Left renal pelvis (tissue), 4 donors: Measurements from ENCODE around the gene CIDEC. TPM values are rescaled to one million over a fixed set of nuclear protein-coding genes. Genes with fewer than 3 reads are reported as not detected.
A peak's percentile ranks its signal among the peaks of the same experiment; 100 is the strongest.
"Not testable (repeated sequence)": the region's sequence is repeated elsewhere in the genome, so short reads cannot be mapped to it uniquely, and the experiment has no call there.

Experiments used
- DNase-seq, 4 donors: peaks; one replicate each; pipeline ENCODE4 v3.0.0-alpha.2; 2013; ENCODE audit warnings: low read depth in 4 of 4, low spot score in 3 of 4
- polyA plus RNA-seq, 4 donors: library from polyadenylated mRNA; unstranded; fragments of 120-200 nt; gene quantifications; one replicate each; pipeline ENCODE4 v1.2.1, GENCODE V29; 2013; ENCODE audit not compliant: insufficient read length in 4 of 4

The CIDEC gene
- polyA plus RNA-seq, 4 donors: 0.37 TPM; not detected in 3

DNA sequence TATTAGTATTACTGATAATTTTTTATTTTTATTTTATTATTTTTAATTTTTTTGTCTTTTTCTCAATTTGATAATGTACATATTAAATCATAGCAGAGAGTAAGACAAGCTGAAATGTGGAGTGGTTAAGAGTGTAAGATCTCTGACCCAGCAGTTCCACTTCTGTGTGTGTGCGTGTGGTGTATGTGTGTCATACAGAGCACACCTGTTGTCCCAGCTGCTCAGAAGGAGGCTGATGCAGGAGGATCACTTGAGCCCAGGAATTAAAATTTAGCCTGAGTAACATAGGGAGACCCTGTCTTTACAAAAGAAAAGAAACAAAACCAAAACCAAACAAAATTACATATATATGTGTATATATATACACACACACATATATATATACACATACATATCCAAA lies 1.4 kb upstream of the CIDEC start:
- no peak for DNase-seq

DNA sequence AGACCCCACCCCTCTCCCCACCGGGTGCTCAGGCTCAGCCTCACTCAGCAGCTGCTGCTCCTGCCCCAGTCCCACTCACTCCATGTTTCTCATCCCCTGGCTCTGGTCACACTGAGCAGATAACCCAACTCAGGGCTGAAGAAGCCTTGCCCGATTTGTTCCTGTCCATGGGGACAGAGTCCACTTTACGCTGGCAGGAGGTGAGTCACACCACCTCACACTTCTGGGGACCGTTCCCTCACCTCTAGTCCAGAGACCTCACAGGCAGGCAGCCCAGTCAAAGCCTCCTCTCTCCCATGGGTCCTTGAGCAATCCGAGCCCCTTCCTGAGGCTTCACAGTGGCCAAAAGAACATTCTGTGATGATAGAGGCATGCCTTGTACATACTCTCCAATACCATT lies 1.4 kb downstream of the CIDEC start:
- no peak for DNase-seq

DNA sequence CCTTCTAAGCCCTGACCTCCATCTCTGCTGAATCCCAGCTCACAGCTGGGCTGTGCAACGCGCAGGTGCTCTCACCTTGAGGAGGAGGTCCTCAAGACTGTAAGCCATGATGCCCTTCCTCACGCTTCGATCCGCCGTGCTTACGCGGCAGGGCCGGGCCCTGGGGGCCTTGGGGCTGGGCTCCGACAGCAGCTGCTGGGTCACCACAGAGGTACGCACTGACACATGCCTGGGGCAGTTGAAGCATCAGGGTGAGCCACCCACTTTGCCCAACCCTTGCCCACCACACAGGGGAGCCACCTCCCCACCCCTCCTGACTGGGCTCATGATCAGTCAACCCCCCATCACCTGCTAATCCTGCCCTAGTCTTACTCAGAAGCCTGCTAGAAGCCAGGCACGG lies 3.1 kb downstream of the CIDEC start:
- DNase-seq: no peak

DNA sequence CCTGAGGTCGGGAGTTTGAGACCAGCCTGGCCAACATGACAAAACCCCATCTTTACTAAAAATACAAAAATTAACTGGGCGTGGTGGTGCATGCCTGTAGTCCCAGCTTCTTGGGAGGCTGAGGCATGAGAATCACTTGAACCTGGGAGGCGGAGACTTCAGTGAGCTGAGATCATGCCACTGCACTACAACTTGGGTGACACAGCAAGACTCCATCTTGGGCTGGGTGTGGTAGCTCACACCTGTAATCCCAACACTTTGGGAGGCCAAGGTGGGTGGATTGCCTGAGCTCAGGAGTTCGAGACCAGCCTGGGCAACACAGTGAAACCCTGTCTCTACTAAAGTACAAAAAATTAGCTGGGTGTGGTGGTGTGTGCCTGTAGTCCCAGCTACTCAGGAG lies 3.8 kb downstream of the CIDEC start:
- DNase-seq: not testable (repeated sequence)

DNA sequence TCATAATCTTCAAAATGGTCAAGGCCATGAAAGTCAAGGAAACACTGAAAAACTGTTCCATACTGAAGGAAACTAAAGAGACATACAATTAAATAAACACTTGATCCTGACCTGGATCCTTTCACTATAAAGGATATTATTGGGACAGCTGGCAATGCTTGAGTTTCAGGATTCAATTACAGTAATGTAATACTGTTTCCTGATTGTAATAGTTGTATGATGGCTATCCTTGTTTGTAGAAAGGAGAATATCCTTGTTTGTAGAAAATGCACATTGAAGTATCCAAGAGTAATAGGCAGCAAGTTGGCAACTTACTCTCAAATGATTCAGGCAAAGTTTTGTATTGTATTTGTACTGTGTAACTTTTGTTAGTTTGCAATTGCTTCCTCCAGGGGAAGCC lies 4.6 kb downstream of the CIDEC start:
- DNase-seq: no peak

DNA sequence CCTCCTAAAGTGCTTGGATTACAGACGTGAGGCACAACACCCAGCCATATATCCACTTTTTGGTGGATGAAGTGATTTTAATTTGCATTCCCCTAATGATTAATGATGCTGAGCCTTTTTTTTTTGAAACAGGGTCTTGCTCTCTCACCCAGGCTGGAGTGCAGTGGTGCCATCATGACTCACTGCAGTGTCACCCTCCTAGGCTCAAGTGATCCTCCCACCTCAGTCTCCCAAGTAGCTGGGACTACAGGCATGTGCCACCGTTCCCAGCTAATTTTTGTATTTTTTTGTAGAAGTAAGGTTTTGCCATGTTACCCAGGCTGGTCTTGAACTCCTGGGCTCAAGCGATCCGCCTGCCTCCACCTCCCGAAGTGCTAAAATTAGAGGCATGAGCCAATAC lies 8.0 kb downstream of the CIDEC start:
- DNase-seq: not testable (repeated sequence)

DNA sequence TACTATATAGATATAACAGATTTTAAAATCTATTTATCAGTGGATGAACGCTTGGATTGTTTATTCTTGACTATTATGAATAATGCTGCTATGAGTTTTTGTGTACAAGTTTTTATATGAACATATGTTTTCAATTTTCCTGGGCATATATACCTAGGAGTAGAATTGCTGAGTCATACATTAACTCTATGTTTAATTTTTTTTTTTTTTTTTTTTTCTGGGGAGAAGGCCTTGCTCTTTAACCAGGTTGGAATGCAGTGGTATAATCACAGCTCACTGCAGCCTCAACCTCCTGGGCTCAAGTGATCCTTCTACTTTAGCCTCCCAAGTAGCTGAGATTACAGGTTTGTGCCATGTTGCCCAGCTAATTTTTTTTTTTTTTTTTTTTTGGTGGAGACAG lies 9.1 kb downstream of the CIDEC start:
- no peak for DNase-seq

DNA sequence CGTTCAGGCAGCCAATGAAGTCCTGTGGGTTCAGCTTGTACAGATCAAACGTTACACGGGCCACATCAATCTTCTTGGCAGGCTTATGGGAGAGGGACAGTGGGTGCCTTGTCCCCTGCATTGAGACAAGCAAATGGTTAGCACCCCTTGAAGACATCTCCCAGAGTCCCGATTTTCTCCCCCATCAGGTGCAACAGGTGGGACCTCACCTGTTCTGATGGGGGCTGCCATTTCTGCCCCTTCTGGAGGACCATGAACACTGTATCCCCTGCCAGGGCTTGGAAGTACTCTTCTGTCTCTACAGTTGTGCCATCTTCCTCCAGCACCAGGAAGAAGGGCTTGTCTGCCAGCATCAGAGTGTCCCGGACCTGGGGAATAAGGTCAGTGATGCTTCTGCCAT lies 10.1 kb downstream of the CIDEC start:
- no peak for DNase-seq

DNA sequence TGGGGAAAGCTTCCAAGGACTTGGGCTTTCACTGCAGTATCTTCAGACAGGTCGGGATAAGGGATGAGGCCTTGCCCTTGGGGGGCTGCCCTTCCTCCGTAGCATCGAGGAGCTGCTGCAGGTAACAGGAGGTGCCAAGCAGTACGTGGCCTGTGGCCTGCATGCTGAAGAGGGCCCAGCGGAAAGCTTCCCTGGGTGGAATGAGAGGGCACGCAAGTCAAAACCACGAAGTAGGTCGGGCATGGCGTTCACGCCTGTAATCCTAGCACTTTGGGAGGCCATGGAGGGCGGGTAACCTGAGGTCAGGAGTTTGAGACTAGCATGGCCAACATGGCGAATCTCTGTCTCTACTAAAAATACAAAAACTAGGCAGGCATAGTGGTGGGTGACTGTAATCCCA lies 12.9 kb downstream of the CIDEC start:
- no peak for DNase-seq

DNA sequence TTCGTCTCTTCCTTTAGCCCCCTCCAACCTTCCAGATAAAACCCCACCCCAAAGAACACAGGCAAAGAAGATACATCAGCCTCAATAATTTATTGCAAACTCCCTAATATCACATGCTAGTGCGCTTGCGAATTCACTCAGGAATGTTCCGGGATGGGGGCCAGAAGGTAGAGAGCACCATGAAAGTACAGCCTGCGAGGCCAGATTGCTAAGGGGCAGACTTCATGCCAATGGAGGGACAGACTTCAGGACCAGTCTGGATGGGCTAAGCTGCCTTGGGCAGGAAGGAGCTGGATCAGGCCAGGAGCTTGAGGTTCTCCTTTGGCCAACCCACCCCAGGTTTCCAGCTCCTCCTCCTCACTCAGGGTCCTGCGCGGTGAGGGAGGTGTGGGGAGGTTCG lies 13.4 kb downstream of the CIDEC start:
- no peak for DNase-seq

DNA sequence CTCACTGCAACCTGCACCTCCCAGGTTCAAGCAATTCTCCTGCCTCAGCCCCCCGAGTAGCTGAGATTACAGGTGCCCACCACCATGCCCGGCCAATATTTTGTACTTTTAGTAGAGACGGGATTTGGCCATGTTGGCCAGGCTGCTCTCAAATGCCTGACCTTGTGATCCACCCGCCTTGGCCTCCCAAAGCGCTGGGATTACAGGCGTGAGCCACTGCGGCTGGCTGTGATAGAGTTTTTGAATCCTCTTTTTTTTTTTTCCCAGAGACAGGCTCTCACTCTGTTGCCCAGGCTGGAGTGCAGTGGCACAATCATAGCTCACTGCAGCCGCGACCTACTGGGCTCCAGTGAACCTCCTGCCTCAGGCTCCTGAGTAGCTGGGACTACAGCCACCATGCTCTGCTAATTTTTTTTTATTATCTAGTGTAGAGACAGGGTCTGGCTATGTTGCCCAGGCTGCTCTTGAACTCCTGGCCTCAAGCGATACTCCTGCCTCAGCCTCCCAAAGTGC lies 14.9 kb downstream of the CIDEC start:
- DNase-seq: not testable (repeated sequence)

DNA sequence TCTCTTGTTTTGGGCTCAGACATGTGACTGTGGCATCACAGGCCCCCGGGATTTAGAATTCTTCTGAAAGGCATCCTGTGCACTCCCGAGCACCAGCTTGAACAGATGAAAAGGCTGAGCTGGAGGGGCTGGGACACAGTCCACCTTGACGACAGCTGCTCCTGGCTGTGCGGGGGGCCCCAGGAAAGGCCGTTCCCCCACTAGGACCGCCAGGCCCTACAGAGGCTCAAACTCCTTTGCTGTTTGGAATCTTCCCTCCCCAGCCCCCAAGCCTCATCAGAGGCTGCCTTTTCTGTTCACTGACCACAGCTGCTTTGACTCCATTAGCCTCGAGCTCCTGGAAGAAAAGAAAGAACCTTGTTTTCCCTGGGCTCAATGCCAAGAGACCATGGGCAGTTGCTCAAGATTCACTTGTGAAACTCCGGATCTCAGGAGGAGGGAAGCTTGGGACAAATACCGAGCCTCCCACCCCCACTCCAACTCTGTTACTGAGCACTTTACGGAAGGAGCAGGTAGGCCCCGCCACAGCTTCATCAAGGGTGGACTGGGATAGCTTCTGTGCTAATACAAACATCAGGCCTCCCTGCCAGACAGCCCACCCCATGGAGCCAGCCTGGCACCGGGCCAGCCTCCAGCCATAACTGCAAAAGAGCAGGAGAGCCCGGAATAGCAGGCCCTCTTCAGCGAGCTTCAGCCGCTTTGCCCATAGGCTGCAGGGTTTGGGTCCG lies 15.7 kb downstream of the CIDEC start:
- DNase-seq: peak in 3 of 4 donors; percentile 21 to 53 (median 38)

DNA sequence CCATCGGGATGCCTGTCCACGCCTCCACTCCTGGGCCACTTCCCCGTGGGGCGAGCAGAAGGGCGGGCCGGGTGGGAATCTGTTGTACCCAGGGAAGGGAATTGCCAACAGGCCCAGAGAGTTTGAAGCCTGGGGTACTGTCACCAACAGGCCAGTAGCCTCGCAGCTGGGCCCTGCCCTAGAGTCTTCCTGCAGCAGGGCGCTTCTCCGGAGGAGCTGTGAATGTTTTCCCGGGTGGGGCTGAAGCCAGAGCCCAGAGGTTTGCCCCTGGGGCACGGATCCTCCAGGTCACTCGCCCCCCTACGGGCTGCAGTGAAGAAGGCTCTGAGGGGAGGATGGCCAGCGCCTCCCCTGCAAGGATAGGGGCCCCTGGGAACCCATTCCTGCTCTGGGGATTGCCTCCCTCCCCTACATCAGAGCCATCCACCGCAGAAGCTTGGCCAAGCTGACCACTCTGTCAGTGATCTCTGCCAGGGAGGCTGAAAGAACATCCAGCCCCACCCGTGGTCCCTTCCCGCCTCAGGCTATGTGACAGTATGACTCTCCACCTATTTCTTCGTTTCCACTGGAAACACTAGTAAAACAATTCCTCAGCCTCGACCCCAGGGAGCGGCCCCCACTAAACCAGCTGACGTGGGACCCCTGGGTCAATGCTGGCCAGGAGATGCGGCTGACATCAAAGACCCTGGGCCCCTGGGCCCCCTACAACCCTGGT lies 16.8 kb downstream of the CIDEC start:
- DNase-seq: no peak

DNA sequence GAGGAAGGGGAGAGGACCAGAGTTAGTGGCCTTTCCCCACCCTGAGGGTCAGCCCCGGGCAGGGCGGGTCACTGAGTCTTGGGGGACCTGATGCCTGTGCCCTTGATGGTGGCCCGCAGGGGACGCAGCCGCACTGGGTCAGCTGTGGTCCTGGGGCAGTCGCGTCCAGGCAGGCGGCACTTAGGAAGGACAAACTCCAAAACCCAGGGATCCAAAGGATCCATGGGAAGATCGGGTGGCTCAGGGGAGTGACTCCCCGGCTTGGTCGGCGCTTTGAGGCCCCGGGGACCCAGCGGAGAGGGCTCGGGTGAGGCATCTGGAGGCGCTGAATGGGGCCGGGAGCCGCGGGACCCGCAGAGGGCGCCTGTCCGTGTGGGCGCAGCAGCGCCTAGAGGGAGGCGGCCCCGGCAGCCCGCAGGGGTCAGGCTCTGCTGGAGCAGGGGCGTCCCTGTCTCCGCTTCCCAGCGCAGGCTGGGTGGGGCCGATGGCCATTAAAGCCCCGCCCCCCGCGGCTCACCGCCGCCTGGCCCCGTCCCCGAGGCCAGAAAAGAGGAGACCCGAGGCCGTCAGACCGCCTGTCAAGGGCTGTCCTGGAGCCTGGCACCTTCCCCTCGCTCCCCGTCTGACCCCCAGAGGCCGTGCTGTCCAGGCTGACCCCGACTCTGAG lies 17.5 kb downstream of the CIDEC start:
- DNase-seq: peak in 1 of 4 donors; percentile 18

DNA sequence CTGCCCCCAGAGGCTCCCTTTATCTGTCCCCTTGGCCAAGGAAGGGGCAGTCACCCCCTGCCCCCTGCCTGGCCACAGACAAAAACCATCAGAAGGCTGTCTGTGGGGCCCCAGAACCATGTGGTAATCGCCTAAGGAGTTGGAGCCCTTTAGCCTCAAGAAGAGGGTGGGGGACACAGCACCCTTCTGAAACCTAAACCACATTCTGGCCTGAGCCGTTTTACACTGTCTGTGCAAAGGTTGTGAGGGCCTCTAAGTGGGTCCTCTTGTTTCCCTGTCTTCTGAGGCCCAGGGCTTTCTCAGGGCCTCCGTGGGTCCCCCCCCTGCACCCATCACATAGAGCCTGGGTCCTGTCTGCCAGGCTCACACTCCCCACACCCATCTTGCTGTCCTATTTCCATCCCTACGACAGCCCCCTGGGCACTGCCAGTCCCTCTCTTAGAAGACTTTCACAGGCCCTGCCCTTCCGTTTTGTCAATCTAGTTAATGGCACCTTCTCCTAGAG lies 18.4 kb downstream of the CIDEC start:
- no peak for DNase-seq

DNA sequence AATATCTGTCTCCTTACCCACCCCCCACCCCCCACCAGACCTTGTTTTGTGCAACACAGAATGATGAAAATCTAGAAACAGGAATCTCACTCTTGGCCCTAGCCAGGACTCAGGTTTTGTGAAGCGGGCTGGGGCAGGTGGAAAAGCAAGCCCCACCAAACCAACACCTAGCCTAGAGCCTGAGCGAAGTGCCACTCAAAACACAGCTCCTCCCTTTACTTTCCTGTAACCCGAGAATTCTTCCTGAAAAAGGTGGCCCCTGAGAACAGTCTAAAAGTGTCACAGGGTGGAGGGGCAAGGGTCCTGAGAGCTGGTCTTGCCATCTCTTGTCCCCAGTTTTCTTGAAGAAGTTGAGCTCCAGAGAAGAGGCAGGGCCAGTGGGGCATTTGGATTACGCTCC lies 18.9 kb downstream of the CIDEC start:
- no peak for DNase-seq

DNA sequence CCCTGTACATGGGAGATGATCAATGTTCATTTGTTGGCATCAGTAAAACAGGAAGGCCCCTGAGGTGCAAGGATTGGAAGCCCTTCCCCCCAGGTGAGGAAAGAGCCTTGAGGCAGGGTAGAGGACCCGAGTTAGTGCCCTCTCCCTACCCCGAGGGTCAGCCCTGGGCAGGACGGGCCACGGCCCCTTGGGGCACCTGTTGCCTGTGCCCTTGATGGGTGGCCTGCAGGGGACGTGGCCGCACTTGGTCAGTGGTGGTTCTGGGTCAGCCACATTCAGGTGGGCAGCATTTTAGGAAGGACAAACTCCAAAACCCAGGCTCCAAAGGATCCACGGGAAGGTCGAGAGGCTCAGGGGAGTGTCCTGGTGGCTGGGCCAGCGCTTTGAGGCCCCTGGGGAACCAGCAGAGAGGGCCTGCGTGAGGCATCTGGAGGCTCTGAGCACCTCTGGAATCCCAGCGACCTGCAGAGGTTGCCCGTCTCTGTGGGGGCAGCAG lies 20.5 kb downstream of the CIDEC start:
- DNase-seq: no peak

DNA sequence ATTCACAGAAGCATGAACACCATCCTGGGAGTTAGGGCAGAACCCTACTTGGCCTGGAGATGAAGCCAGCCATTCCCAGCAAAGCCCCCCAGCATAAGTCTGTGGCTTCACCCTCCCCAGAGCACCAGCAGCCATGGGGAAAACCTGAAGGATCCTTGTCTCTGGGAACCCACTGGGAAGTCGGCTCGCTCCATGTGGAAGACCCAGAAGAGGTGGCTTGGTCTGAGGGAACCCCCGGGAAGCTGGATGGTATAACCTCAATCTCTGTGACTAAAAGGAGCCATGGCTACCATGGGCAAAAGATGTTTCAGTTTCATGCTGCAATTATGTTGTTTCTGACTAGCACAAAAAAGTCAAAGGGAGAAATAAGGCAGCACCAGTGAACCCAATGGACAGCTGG lies 24.5 kb downstream of the CIDEC start:
- no peak for DNase-seq

DNA sequence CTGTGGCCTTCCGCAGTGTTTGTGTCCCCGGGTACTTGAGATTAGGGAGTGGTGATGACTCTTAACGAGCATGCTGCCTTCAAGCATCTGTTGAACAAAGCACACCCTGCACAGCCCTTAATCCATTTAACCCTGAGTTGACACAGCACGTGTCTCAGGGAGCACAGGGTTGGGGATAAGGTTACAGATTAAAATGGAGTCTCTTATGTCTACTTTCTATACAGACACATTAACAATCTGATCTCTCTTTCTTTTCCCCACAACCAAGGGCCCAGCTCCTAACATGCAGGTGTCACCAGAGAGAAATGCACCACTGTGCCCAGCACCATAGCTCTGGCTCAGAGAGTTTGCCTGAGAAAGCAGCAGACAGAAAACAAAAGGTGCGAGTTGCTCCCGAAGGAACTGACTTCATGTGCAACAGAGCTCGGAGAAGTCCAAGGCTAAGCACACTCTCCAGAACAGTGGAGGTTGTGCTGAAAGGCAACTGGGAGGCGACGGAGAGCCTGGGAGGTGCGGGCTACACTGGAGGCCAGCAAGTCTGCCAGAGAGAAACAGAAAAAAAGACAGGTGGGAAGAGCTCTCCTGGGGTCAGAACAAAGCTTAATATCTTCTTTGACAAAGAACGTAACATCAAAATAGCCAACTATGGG lies 25.6 kb downstream of the CIDEC start:
- not testable (repeated sequence) for DNase-seq

DNA sequence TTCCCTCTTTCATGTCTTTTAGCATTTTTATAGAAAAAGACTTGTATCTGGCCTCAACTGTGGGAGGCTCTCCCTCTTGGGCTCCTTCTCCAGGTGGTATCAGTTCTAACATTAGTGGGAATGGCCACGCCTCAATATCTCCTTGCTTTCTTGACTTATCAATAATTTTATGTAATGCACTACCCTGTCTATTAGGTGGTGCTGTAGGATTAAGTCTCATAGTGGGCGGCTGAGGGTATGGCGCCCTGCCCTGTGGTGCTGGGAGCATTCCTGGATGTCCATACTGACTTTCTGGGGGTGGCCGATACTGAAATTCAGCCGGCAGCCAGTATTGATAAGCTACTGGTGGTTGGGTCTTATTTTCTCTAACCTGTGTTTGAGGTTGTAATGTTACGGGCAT lies 27.5 kb downstream of the CIDEC start:
- DNase-seq: no peak

DNA sequence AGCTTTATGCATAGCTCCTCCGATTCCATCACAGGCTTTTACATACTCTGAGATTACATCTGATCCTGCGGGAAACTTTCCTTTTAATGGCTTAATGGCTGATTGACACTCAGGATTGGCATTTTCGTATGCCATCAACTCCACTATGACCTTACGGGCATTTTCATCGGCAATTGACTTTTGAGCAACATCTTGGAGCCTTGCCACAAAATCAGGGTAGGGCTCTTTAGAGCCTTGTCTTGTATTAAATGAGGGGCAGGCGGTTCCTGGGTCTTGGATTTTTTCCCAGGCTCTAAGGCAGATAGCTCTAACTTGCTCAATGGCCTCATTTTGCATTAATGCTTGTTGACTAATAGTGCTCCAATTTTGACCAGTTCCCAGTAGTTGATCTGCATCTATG lies 28.1 kb downstream of the CIDEC start:
- DNase-seq: not testable (repeated sequence)
